HG02798 (cell line): ENCODE results near the gene CAPN5.

Experiments used
- ATAC-seq: cut with Tn5 transposase; IDR thresholded peaks from one replicate; pipeline ENCODE4 v1.9.1; 2021; ENCODE audit warnings: mild to moderate bottlenecking; ENCODE audit not compliant: unreplicated experiment, poor library complexity

The CAPN5 gene

DNA sequence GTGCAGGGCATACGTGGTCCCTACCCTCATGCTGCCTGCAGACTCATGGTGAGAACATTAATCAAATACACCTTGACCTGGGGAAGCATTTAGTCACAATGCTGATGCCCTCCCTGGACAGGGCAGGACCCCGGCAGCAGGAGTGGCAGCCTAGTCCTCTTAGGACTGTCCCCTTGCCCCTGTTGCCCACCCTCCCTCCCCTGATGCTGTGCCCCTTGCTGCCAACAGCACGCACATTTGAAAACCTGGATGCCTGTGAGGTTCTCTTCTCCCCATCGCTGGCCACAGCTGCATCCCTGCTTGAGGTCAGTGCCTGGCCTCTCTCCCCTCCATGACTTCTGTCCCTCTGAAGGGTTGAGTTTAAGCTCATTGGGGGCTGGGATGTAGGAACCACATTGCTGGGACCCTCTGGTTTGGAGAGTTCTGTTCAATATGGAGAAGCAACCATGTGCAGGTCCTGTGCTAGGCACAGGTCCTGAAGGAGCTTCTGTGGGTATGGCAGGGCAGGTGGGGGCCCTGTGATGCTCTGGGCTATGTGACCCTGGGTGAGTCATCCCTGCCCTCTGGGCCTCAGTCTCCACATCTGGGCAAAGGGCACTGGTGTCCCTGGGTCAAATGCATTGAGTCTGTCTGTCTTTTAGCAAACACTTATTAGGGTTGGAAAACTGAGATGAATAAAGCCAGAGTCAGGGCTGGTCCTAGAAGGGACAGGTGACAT is 92.6 kb downstream of the CAPN5 start:
- no peak for ATAC-seq

DNA sequence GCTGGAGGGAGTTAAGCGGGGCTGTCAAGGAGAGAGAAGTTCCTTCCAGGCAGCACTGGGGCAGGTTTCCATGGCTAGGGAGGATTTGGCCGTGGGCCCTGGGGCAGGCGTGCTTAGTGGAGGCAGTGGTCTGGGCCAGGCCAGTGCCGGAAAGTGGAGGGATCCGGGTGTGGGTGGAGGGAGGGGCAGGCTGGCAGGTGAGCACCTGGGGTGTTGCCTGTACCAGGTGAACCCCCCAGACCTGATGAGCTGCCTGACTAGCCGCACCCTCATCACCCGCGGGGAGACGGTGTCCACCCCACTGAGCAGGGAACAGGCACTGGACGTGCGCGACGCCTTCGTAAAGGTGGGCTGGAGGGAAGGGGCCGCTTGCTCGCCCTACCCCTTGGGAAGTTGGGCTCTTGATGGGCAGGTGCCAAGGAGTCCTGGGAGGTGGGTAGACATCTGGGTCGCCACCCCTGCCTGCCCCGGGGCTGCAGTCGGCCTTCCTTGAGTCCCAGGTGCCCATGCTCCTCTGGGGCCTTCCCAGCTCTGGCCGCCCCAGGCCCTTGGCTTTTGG is 93.2 kb downstream of the CAPN5 start:
- no peak for ATAC-seq

DNA sequence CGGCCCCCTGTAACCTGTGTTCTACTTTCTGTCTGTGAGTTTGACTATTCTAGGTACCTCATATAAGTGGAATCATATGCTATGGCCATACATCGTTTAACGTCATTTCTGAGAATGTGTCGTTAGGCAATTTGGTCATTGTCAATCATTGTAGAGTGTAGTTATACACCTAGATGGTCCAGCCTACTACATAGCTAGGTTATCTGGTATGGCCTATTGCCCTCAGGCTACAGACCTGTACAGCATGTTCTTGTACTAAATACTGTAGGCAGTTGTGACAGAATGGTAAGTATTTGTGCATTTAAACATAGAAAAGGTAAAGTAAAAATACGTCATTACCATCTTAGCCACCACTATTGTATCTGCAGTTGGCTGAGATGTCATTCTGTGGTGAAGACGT is 96.5 kb downstream of the CAPN5 start:
- ATAC-seq = no peak

DNA sequence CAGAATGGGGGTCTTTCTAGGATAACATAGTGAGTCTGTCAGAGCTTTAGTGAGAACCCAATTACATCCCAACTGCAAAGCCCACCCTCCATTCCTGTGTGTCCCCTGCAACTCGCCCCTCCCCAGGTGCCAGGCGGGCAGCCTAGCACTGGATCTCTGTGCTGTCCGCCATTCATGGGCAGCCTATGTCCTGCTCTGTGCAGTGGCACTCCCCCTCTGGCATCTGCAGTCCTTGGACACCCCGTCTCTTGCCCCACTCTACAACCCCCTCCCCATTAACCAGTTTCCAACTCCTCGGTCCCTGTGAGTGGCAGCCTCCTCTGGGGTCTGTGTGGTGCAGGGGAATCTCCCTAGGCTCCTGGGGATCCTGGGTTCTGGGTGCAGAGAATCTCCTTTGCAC is 98.3 kb downstream of the CAPN5 start:
- ATAC-seq = no peak

DNA sequence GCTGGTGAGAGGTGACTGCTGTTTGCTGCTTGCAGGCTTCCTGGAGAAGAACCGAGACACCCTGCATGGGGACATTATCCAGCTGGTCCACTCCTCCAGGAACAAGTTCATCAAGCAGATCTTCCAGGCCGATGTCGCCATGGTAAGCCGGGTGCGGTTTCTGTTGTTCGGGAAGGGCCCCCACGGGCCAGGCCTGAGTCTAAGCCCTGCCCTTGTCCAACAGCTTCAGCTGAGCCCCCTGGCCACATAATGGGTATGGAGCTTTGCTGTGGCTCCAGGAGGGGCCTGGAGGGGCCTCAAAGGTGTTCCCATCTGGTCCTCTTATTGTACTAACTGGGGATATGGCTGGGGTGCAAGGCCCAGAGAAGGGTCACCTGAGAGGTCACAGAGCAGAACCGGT is 99.2 kb downstream of the CAPN5 start:
- no peak for ATAC-seq

DNA sequence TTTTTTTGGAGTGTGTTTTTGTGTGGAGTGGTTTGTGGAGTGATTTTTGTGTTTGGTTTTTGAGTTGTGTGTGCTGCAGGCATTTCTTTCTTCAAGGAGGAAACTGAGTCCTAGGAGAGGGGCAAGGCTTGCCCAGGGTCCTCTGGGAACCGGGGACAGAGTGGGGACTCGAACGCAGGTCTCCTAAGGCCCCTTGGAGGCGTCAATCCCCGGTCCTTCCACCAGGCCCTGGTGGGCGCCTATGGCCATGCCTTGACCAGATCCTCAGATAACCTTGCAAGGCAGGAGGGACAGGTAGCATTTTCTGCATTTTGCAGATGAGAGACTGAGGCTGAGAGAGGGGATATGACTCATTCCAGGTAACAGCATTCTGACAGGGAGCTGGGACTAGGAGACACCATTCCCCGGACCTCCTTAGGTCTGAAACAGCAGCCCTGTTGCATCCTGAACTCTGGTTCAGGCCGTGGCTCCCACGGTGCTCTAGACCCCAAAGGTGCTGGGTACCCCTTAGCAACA is 100.4 kb downstream of the CAPN5 start:
- no peak for ATAC-seq

DNA sequence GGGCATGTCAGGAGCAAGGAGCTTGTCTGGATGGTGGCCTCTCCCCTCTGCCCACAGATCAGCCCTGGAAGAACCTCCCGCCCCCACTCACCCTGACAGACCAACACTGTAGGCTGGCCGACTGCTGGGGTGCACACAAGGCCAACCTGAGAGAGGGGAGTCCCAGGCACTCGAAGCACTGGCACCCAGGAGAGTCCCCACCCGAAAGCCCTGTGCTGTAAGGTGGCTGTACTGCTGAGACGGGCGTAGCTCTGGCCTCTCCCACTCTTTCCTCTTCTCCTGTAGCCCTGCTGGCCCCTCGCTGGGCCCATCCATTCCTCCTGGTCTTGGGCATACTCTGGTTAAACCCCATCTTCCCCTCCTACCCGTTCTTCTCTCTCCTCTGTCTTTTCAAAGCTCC is 101.0 kb downstream of the CAPN5 start:
- ATAC-seq = no peak

DNA sequence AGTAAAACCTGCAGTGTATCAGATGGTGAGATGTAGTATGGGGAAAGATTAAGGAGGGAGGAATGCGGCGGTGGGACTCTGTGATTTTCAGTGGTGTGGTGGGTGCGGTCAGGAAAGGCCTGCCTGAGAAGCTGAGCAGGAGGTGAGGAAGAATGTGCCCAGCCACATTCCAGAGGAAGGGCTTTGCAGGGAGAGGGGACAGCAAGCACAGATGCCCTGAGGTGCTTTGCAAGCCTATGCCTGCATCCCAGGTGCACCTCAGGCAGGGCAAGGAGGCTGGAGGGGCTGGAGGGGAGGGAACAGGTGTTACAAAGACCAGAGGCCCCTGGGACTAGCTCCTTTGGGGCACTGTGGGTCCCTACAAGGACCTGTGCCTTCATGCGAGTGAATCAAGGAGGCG is 103.3 kb downstream of the CAPN5 start:
- ATAC-seq = no peak

DNA sequence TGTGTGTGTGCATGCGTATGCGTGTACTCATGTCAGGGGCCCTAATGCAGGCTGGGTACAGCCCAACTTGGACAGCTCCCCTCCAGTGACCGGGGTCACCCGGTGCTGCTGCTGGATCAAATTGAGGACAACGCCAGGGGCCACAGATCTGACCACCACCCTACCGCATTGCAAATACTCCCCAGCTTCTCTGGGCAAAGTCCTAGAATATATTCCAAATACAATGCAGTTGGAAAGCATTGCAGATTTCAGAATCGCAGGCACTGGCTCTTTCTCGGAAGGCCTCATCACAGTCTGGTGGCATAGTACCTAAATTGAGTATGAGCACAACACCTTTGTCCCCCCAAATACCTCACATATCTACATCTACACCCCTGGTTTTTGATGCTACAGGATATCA is 104.5 kb downstream of the CAPN5 start:
- no peak for ATAC-seq

DNA sequence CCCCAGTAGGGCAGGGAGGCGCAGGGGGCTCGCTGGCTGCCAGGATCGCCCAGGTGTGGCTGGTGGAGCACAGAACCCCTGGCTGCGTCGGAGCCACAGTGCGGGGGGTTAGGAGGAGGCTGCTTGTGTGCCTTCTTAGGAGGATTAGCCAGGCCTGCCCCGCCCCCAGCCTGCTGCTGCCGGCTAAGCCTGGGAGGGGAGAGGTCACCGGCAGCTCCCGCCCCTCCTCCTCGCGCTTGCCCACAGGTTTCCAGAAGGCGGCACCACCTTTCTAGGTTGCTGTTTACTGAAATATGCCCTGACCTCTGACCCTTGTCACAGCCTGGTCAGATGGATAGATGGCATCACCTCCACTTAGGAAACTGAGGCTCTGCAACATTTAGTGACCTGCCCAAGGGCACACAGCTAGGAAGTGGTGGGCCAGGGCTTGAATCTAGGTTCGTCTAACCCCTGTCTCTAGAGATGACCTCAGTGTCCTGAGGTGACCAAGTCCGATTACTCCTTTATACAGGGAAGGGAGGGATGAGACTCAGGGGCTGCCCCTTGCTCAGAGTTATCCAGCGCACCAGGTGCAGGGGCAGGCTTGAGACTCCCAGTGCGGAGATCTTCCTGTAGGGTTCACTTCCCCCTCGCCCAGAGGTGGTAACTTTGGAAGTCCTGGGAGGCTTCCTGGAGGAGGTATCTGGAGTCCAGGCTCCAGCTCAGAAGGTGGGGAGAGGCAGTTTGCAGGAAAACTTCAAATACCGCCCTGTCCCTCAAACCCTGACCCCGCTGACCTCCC is 105.3 kb downstream of the CAPN5 start:
- no peak for ATAC-seq

DNA sequence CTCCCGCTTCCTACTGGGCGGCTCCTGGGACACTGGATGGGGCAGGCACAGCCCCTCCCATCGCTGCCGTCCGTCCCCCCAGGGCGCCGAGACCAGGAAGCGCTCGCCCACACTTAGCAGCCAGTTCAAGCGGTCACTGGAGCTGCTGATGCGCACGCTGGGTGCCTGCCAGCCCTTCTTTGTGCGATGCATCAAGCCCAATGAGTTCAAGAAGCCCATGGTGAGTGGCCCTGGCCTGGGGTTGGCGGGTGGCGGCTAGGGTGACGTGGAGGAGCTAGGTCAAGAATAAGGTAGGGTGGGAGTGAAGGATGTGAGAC is 105.9 kb downstream of the CAPN5 start:
- no peak for ATAC-seq

DNA sequence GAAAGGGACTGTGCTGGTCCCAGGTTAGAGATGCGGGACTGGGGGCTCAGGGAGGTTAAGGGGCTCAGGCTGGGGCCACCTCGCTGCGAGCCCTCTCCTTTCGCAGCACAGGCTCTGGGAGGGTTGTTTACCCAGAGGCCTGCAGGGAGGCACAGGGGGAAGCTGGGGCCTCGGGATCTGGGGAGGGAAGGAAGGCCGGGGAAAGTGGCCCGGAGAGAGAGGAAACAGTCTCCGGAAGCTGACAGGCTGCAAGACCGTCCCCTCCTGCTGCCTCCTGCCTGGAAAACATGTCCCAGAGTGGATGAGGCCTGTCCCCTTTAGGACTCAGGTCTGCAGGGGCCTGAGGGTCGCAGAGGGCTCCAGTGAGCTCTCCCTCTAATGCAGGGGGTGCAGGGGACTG is 106.7 kb downstream of the CAPN5 start:
- ATAC-seq = no peak

DNA sequence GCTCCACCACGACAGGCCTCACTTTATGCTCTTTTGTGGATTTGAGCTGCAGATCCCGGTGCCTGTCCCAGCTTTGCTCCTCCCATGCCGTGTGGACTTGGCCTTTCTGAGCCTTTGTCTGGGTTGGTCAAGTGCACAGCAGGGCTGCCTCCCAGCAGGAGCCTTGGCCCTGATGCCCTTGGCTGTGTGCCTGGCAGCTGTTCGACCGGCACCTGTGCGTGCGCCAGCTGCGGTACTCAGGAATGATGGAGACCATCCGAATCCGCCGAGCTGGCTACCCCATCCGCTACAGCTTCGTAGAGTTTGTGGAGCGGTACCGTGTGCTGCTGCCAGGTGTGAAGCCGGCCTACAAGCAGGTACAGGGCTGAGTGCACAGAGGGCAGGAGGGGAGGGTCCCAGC is 107.8 kb downstream of the CAPN5 start:
- no peak for ATAC-seq

DNA sequence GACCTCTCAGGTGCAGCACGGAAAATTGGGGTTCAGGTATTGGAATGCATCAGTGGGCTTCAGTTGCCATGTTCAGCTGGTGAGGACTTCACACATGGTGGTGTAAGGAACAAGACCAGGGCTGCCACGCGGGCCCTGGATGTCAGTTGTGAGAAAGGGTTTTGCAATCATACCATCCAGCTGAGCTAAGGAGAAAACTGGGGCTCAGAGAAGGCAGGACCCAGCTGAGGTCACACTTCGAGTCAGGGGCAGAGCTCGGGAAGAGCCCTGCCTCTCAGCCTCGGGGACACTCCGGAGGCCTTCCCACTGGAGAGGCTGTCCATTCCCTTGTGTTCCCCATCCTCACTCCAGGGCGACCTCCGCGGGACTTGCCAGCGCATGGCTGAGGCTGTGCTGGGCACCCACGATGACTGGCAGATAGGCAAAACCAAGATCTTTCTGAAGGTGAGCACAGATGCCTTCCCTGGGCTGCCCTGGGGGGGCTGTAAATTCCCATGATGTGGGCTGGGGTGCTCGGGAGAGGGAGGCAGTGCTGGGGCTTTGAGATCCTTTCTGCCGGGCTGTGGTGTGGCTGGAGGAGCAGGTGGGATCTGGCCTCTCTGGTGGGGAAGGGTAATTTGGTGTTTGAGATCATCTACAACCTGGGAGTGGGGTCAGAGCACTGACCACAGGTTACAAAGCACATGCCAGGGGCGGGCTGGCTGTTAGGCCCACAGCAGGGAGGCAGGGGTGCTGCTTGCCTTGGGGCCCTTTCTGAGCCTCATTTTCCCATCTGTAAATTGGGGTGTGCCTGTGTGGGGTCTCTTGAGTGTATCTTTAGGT is 108.5 kb downstream of the CAPN5 start:
- ATAC-seq = no peak
